Lower leg skin (tissue), 4 donors: ENCODE measurements around the gene PTPRU. TPM values are rescaled to one million over a fixed set of nuclear protein-coding genes. Genes with fewer than 3 reads are reported as not detected.

Experiments used
- DNase-seq, 2 donors: peaks; one replicate each; pipeline ENCODE4 v3.0.0-alpha.2; 2019; ENCODE audit warnings: low spot score in 2 of 2
- H3K4me3 ChIP-seq: fragments of 200-600 bp; sonication (generic); 2 replicates; pipeline ENCODE4 v1.5.1; 2017; ENCODE audit warnings: mild to moderate bottlenecking, low read depth; ENCODE audit not compliant: poor library complexity, severe bottlenecking
- POLR2A ChIP-seq, 2 donors: fragments of 450-650 bp; IDR thresholded peaks; one replicate each; pipeline ENCODE4 v1.6.1; 2016 to 2017; ENCODE audit warnings: antibody characterized with exemption in 2 of 2, mild to moderate bottlenecking in 1 of 2, moderate library complexity in 1 of 2
- WGBS, 2 donors: methylation state at CpG; one replicate each; pipeline ENCODE4 v1.1.5; 2018; 5-methylcytosine and 5-hydroxymethylcytosine counted together
- intact Hi-C: fragments of 100-400 bp; cut with DNase I; formaldehyde crosslinking; loops from one replicate; pipeline ENCODE4 v1.15.0; 2023; ENCODE audit warnings: low total_unique reads
- total RNA-seq, 4 donors: library from RNA; depleted of rRNA; stranded (reverse); fragments of >200 nt; gene quantifications; one replicate each; pipeline ENCODE4 v1.1.0, GENCODE V29; 2016
- TF ChIP-seq, protein P1 (sequence below), 3 donors: fragments of 450-650 bp; IDR thresholded peaks; one replicate each; pipeline ENCODE4 v1.5.1; 2016; ENCODE audit warnings: antibody characterized with exemption in 3 of 3, mild to moderate bottlenecking in 3 of 3, moderate library complexity in 2 of 3

PTPRU gene
- total RNA-seq, 4 donors from 2014 or later = 15.9 to 56.3 (median 30.6) TPM

- no peak for DNase-seq
- TF ChIP-seq, protein P1, sequence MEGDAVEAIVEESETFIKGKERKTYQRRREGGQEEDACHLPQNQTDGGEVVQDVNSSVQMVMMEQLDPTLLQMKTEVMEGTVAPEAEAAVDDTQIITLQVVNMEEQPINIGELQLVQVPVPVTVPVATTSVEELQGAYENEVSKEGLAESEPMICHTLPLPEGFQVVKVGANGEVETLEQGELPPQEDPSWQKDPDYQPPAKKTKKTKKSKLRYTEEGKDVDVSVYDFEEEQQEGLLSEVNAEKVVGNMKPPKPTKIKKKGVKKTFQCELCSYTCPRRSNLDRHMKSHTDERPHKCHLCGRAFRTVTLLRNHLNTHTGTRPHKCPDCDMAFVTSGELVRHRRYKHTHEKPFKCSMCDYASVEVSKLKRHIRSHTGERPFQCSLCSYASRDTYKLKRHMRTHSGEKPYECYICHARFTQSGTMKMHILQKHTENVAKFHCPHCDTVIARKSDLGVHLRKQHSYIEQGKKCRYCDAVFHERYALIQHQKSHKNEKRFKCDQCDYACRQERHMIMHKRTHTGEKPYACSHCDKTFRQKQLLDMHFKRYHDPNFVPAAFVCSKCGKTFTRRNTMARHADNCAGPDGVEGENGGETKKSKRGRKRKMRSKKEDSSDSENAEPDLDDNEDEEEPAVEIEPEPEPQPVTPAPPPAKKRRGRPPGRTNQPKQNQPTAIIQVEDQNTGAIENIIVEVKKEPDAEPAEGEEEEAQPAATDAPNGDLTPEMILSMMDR (IDR thresholded peaks at IDR 0.05) = no peak
- no peak for TF ChIP-seq POLR2A (IDR thresholded peaks at IDR 0.05)
- WGBS, 2 donors = 91 to 94% methylated on average over 11 of the region's 11 CpGs
- no peak overlapping the region for H3K4me3 ChIP-seq
- intact Hi-C loops = no loop called here
Measured at GRCh38 chr1:29289493-29289892, 53.2 kb downstream of the PTPRU start.

- intact Hi-C loops = no loop called here
- H3K4me3 ChIP-seq = no peak overlapping the region
- no peak for DNase-seq
- TF ChIP-seq POLR2A (IDR thresholded peaks at IDR 0.05) = no peak
- TF ChIP-seq, protein P1 (IDR thresholded peaks at IDR 0.05) = no peak
- WGBS, 2 donors = 84 to 87% methylated on average over 12 of the region's 12 CpGs
Measured at GRCh38 chr1:29290414-29290985, 54.2 kb downstream of the PTPRU start.

- H3K4me3 ChIP-seq = no peak overlapping the region
- TF ChIP-seq, protein P1 (IDR thresholded peaks at IDR 0.05) = no peak
- no peak for DNase-seq
- intact Hi-C loops = no loop called here
- 94 to 97% methylated on average over 10 of the region's 10 CpGs for WGBS, 2 donors
Measured at GRCh38 chr1:29291756-29292155, 55.4 kb downstream of the PTPRU start.

GRCh38 chr1:29292344-29292743 lies 56.0 kb downstream of the PTPRU start:
- intact Hi-C loops = no loop called here
- WGBS, 2 donors = 73 to 82% methylated on average over 3 of the region's 3 CpGs
- H3K4me3 ChIP-seq = no peak overlapping the region
- DNase-seq = no peak
- no peak for TF ChIP-seq POLR2A (IDR thresholded peaks at IDR 0.05)
- TF ChIP-seq, protein P1 (IDR thresholded peaks at IDR 0.05) = no peak

DNA sequence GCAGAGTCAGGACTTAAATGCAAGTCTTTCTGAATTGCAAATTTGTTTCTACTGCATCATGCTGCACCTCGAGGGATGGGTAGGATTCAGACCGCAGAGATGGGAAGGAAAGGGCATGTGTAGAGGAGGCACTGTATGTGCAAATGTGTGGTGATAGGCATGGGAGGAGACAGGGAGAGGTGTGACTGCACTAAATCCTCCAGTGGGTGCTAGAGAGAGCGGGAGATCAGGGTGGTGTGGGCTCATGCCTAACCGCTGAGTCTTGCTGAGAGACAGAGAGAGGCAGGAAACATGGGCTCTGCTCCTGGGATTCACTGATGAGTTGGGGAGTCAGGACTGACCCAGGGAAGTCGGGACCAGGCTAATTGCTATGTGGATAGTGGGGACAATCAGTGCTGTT lies 61.1 kb downstream of the PTPRU start:
- TF ChIP-seq, protein P1 (IDR thresholded peaks at IDR 0.05) = no peak
- TF ChIP-seq POLR2A (IDR thresholded peaks at IDR 0.05) = no peak
- intact Hi-C loops = no loop called here
- 82 to 86% methylated on average over 5 of the region's 5 CpGs for WGBS, 2 donors
- no peak overlapping the region for H3K4me3 ChIP-seq
- DNase-seq = no peak

DNA sequence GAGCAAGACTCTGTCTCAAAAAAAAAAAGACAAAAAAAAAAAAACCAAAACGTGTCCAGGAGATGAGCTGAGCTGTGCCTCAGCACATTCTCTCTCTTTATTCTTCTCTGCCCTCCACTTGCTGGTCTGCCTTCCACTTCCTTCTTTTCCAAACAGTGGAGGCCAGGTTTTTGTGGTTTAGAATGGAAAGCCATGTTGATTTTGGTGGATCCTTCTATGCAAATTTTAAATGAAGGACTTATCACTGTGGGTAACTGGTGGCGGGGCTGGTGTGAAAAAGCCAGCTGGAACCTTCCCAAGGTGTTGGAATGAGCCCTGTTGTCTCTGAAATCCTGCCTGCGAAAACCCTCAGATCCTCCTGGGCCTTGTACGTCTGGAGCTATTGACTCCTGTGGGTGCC lies 61.9 kb downstream of the PTPRU start:
- intact Hi-C loops = no loop called here
- TF ChIP-seq POLR2A (IDR thresholded peaks at IDR 0.05) = no peak
- TF ChIP-seq, protein P1 (IDR thresholded peaks at IDR 0.05) = no peak
- H3K4me3 ChIP-seq = no peak overlapping the region
- WGBS, 2 donors = 65 to 80% methylated on average over 4 of the region's 4 CpGs
- no peak for DNase-seq
